RWPE1 (cell line): ENCODE results near the gene MPI.
"Not testable (repeated sequence)": the region's sequence is repeated elsewhere in the genome, so short reads cannot be mapped to it uniquely, and the experiment has no call there.

Experiments
- CTCF ChIA-PET: fragments of 350-600 bp; sonication (Branson Sonifier 250); formaldehyde crosslinking; extraction: SDS; loops from one replicate; lab custom pipeline; 2021; lab: Yijun Ruan, JAX
- POLR2A ChIA-PET: fragments of 400-600 bp; formaldehyde crosslinking; extraction: SDS; loops from one replicate; lab custom pipeline; 2020; ENCODE audit warnings: antibody characterized with exemption; ENCODE audit not compliant: low non-redundant PET; lab: Yijun Ruan, JAX
- DNase-seq: peaks from one replicate; pipeline ENCODE4 v3.0.0; 2012; ENCODE audit warnings: low spot score
- H3K27ac ChIP-seq: fragments of 450-650 bp; 2 replicates; pipeline ENCODE4 v1.5.1; 2017
- TF ChIP-seq, protein P1 (sequence below): fragments of 450-650 bp; conservative IDR thresholded peaks from 2 replicates; pipeline ENCODE4 v1.5.1; 2017; ENCODE audit warnings: low read depth, mild to moderate bottlenecking

The MPI gene

DNA sequence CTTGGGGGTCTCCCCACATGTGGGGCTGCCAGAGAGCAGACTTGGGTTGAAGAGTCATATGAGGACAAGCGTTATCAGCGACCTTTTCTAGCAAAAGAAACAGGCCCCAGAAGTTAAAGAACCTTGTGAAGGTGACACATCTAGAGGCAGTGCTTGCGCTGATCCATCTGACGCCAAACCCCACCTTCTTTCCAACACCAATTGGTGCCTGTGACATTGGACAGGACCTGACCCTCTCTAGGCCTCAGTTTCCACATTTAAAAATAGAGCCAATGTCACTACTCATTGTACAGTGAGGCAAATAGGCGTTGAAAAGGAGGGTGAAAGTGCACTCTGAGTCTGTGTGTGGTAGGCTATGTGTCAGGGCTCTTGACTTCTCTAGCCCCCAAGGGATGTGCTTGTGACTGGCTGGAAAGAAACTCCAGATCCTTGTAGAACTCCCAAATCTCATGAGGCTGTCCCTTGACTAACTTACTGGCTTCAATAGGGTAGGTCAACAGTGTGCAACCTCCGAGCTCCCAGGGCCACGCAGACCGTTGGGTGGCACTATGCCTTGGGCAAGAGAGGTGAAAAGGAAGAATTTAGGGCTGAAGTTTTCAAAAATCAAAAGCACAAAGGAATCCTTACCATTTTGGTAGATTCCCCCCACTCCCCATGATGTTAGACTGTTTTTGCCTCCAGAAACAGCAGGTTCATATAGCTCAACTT, 17.5 kb downstream of the MPI start:
- TF ChIP-seq, protein P1, sequence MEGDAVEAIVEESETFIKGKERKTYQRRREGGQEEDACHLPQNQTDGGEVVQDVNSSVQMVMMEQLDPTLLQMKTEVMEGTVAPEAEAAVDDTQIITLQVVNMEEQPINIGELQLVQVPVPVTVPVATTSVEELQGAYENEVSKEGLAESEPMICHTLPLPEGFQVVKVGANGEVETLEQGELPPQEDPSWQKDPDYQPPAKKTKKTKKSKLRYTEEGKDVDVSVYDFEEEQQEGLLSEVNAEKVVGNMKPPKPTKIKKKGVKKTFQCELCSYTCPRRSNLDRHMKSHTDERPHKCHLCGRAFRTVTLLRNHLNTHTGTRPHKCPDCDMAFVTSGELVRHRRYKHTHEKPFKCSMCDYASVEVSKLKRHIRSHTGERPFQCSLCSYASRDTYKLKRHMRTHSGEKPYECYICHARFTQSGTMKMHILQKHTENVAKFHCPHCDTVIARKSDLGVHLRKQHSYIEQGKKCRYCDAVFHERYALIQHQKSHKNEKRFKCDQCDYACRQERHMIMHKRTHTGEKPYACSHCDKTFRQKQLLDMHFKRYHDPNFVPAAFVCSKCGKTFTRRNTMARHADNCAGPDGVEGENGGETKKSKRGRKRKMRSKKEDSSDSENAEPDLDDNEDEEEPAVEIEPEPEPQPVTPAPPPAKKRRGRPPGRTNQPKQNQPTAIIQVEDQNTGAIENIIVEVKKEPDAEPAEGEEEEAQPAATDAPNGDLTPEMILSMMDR, result no peak
- ChIA-PET CTCF (interaction anchor here (0.6 kb wide), 3 partner anchors 66 to 273 kb away, joined by 3 to 4 read pairs (median 3); no protein-coding TSS in a partner anchor), POLR2A (interaction anchor here (0.6 to 1.0 kb wide), 2 partner anchors 88 to 125 kb away, joined by 3 read pairs; no protein-coding TSS in a partner anchor)
- DNase-seq, result no peak
- peak overlapping the region; percentile 83 for H3K27ac ChIP-seq

DNA sequence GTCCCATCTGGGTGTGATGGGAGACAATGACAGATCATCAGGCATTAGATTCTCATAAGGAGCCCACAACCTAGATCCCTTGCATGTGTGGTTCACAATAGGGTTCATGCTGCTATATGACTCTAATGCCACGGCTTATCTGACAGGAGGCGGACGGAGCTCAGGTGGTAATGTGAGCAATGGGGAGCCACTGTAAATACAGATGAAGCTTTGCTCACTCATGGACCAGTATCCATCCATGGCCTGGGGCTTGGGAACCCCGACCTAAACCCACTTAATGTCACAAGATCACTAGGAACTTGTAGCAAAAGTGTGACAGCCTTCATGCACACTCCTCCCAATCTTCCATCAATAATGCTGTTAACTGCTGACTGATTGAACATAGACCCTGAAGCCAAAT, 18.8 kb downstream of the MPI start:
- ChIA-PET POLR2A (no interaction called here), CTCF (no interaction called here)
- H3K27ac ChIP-seq, result no peak overlapping the region
- TF ChIP-seq, protein P1, result no peak
- DNase-seq, result no peak

DNA sequence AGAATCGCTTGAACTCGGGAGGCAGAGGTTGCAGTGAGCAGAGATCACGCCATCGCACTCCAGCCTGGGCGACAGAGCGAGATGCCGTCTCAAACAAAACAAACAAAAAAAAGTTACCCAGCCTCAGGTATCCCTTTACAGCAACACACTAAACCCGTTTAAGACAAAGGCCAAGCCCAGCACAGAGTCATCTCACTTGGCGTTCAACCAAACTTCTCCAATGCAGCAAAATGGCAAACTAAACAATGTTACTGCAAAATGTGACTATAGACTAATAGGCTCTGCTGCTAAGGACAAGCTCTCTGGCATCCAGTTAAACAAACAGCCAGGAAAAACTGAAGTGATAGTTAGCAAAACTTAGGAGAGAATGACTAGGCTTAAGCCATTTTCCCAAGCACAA, 23.2 kb downstream of the MPI start:
- ChIA-PET POLR2A (no interaction called here), CTCF (no interaction called here)
- H3K27ac ChIP-seq, result peak overlapping the region; percentile 30
- TF ChIP-seq, protein P1, result no peak
- DNase-seq, result no peak

DNA sequence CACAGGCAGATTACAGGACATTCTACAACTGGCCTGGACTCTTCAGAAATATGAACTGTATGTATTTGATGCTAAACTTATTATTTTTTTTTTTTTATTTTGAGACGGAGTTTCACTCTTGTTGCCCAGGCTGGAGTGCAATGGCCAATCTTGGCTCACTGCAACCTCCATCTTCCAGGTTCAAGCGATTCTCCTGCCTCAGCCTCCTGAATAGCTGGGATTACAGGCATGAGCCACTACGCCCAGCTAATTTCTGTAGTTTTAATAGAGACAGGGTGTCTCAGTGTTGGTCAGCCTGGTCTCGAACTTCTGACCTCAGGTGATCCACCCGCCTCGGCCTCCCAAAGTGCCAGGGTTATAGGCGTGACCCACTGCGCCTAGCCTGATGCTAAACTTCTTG, 24.0 kb downstream of the MPI start:
- CTCF ChIA-PET, result interaction anchor here (0.6 kb wide), 1 partner anchor 9 kb away, joined by 8 read pairs; no protein-coding TSS in a partner anchor
- POLR2A ChIA-PET, DNase-seq, H3K27ac ChIP-seq: not testable (repeated sequence)

DNA sequence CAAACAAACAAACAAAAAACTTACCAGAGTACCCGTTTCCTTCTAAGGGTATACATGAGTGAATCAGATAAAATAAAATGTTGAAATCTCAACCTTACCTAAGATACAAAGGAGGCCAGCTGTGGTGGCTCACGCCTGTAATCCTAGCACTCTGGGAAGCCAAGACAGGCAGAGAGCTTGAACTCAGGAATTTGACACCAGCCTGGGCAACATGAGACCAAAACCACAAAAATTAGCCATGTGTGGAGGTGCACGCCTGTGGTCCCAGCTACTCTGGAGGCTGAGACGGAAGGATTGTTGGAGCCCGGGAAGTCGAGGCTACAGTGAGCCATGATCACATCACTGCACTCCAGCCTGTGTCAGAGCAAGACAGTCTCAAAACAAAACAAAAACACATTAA, 27.8 kb downstream of the MPI start:
- CTCF ChIA-PET, result interaction anchor here (0.7 kb wide), 1 partner anchor 33 kb away, joined by 6 read pairs; no protein-coding TSS in a partner anchor
- DNase-seq, result no peak
- H3K27ac ChIP-seq, result no peak overlapping the region
- POLR2A ChIA-PET, result interaction anchor here (0.6 kb wide), 1 partner anchor 64 kb away, joined by 3 read pairs; no protein-coding TSS in a partner anchor
- TF ChIP-seq, protein P1, result no peak

DNA sequence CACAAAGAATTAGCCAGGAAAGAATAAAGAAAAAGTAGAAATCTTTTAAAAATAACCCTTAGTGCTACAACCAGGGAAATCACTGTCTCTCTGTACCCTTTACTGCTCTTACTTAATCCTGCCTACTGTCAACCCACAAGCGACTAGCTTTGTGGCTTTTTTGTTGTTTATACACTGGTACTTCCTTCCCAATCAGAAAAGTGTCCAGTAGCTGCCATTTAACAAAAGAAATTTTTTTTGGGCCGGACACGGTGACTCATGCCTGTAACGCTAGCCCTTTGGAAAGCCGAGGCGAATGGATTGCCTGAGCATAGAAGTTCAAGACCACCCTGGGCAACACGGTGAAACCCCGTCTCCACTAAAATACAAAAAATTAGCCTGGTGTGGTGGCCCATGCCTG, 30.6 kb downstream of the MPI start:
- POLR2A ChIA-PET, result no interaction called here
- CTCF ChIA-PET, result interaction anchor here (0.6 kb wide), 2 partner anchors 86 to 477 kb away, joined by 3 read pairs; no protein-coding TSS in a partner anchor
- no peak for DNase-seq
- no peak overlapping the region for H3K27ac ChIP-seq
- TF ChIP-seq, protein P1, result no peak

DNA sequence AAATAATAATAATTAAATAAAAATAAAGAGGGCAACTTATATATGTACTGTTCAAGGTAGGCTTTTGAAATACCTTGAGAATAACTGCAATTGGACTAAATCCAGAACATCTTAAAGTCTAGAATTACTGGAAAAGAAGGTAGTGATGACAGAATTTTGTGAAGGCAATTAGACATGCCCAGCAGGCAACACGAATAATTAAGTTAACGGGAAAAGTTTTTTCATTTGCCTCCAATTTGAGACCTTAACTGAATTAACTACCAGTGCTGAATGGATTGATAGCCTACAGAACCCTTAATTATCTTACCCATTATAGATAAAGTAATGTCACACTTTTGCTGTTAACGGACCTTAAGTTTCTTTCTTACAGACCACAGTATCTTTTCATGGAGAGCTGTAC, 34.7 kb downstream of the MPI start:
- ChIA-PET POLR2A (no interaction called here), CTCF (no interaction called here)
- TF ChIP-seq, protein P1, result no peak
- H3K27ac ChIP-seq, result no peak overlapping the region
- DNase-seq, result no peak
